ENCODE results near the gene ROBO1.
A peak's percentile ranks its signal among the peaks of the same experiment; 100 is the strongest.

The ROBO1 gene

DNA sequence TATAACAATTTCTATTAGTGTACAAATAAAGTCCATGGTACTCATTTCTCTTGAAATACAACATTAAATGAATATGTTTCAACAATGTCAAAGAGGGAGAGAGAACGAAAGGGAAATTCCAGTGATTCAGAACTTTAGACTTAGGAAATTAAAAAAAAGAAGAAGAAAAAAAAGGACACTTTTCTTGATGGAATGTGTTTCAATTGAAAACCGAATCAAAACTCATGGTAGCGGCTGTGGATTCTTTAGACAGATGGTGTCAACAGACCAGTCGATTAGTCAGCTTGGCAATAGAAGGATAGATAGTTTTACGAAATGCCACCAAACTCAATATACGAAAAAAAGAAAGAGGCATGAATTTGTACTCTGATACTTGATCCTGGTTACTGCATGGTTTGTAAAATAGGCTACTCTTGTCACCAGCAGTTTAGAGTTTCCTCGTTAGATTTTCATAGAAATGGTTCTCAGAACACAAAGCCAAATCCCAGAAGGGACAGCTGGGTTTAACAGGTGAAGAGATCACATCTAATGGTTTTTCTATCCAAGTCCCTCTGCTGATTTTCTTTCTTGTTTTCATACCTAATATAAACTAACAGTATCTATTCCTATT lies 793.5 kb downstream of the ROBO1 start:
- DNase-seq (ENCODE audit: low spot score): peak; percentile 18

- DNase-seq (ENCODE audit: low spot score): peak; percentile 18
Measured at GRCh38 chr3:78972617-78973301, 795.0 kb downstream of the ROBO1 start.

GRCh38 chr3:78970656-78971055 lies 797.1 kb downstream of the ROBO1 start:
- DNase-seq (ENCODE audit: low spot score): no peak

DNA sequence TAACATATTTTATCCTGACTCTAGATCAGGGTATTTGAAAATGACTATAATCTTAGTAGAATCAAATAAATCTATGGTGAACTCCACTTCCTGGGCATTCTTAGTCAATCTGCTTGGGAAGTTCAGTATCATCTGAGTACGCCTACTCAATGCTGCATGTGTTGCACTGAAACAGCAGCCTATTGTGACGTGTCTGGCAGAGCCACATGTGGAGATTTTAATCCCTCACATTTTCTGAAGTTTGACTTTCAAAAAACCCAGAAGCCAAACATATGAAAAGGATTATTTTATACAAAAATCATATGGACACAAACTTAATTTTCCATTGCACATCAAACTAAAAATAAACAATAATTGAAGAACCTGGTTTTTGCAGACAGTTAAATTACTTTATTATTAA lies 798.3 kb downstream of the ROBO1 start:
- no peak for DNase-seq (ENCODE audit: low spot score)

- DNase-seq (ENCODE audit: low spot score): no peak
Measured at GRCh38 chr3:78967061-78967460, 800.7 kb downstream of the ROBO1 start.

GRCh38 chr3:78963771-78964170 lies 804.0 kb downstream of the ROBO1 start:
- DNase-seq (ENCODE audit: low spot score): no peak

- no peak for DNase-seq (ENCODE audit: low spot score)
Measured at GRCh38 chr3:78957456-78957855, 810.3 kb downstream of the ROBO1 start.

DNA sequence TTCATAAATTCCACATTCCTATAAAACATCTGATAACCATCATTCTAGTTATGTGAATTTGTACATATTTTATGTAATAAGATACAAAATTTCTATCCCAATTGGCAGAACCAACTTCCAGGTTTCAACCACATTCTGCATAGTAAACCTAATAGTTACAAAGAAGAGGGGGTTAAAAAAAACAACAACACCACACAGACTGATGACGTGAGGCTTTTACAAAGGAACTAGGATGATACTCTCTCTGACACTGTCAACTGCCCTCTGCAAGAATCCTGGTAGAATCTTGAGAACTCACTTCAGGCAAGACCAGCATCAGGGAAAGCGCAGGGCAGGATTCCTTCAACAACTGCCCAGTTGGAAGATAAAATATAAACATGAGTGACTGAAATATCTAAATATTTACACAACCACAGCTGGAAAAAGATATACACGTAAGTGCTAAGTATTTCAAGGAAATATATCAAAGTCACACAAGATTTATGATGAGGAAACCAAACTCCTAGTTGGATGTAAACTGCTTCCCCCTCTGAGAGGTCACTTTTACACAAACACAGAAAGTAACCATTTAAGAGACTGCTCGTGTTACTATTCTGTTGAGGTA lies 816.4 kb downstream of the ROBO1 start:
- no peak for DNase-seq (ENCODE audit: low spot score)

- peak; percentile 5 for DNase-seq (ENCODE audit: low spot score)
Measured at GRCh38 chr3:78941587-78941986, 826.2 kb downstream of the ROBO1 start.

DNA sequence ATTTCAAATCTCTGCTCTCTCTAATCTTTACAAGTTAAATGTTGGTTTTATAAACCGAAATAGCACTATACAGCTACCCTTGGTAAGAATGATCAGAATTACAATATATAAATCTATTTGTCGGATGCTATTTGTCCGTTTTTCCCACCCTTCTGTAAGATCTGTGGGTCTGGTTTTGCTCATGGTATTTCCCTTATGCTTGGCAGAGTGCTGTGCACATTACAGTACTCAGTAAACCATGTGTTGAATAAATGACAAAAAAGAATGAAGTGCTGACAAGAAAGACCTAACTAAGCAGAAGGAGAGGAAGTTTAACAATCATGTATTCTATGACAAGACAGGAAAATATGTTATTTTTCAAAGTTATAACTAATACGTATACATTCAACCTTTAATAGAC lies 827.2 kb downstream of the ROBO1 start:
- DNase-seq (ENCODE audit: low spot score): no peak

DNA sequence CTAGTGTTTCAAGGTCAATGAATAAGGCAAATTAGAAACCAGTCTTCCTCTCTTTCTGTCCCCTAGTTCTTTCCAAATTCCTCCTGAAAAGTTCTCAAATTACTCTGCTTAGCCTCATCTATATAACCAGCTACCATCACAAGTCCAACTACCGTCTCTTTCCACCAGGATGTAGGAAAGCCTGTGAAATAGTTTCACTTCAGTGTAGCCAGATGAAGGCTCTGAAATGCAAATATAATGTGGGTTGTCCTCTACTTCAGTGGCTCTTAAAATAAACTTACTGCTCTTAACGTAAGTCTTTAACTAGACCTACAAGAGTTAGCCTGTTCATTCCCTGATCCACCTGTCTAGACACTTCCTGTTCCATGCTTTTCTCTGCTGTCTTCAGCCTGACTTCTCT lies 827.7 kb downstream of the ROBO1 start:
- DNase-seq (ENCODE audit: low spot score): no peak

DNA sequence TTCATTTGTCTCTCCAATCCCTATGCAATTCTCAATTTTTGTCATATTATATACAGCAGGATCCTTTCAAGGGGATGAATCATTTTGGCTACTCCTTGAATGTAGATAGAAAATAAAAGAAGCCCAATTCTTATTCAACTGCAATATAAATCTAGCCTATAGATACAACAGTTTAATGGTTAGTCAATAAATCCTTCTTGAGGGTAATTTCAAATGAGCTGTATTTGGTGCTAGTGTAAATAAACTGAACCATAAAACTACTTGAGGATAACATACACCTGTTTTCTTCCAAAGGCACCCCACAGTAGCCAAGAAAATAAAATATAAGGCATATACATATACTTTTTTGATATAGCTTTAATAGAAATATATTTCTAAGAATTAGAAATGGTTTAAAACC lies 830.3 kb downstream of the ROBO1 start:
- DNase-seq (ENCODE audit: low spot score): no peak

DNA sequence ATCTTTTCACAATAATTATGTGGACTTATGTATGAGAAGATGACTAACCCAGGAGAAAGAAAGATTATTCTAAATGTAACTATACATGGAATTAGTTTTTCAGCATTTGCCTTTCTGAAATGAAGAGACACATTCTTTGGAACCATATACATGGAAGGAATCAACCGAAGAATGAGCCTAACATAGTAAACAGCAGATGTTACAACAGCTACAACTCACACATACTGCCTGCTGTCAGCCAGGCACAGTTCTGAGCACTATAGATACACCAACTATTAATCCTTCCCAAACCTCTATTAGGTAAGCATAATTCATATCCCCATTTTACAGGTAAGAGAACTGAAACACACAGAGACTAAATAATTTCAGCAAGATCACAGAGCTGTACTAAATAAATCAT lies 840.0 kb downstream of the ROBO1 start:
- no peak for DNase-seq (ENCODE audit: low spot score)

GRCh38 chr3:78926523-78926922 lies 841.3 kb downstream of the ROBO1 start:
- DNase-seq (ENCODE audit: low spot score): no peak

GRCh38 chr3:78924711-78925110 lies 843.1 kb downstream of the ROBO1 start:
- DNase-seq (ENCODE audit: low spot score): no peak

DNA sequence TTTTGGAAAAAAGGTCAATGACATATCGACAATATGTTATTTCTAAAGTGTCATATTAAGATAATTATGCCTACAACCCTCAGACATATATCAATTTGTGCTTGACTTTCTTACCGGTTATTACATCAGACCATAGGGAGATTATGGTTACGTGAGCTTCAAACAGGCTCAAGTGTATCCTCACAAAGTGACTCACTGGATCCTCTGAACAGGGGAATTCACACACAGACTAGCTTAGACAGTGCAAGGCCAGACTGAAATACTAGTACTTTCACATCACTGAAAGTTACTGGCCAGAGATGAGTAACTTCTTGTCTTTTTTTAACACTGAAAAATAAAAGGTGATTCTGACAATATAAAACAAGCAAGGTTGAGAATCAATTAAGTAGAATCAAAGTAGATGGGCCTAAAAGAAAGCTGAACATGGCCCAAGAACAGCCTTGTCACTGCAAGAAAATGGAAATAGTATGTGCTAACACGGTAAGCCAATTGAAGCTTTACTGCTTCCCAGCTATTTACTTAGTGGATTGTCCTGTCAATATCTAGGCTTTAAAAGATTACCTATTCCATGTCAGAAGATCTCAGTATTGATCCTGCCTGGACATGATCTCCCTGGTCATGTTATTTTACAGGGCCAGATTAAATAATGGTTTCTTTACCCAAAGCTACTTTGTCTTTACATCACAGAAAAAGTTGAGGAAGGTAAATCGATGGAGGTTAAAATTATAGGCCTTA lies 848.6 kb downstream of the ROBO1 start:
- DNase-seq (ENCODE audit: low spot score): peak; percentile 28

- no peak for DNase-seq (ENCODE audit: low spot score)
Measured at GRCh38 chr3:78918361-78919020, 849.3 kb downstream of the ROBO1 start.

DNA sequence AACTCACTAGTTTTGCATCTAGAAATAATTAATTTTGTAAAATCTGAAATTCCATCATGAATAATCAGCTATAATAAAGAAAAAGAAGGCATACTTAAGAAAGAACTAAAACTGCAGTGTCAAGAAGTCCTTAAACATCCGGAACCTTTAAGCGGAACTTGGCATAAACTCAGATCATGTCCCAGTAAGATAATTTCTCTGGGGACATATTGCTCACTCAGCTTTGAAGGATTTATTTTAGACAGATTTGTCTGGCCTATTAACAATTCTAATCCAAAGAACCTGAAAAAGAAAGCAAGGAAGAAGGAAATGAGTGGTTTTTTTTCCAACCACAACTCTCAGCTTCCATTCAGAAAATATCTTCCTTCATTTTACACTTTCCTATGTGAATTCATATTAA lies 850.3 kb downstream of the ROBO1 start:
- DNase-seq (ENCODE audit: low spot score): no peak

- no peak for DNase-seq (ENCODE audit: low spot score)
Measured at GRCh38 chr3:78913711-78914110, 854.1 kb downstream of the ROBO1 start.

GRCh38 chr3:78912687-78913086 lies 855.1 kb downstream of the ROBO1 start:
- no peak for DNase-seq (ENCODE audit: low spot score)

GRCh38 chr3:78912259-78912658 lies 855.5 kb downstream of the ROBO1 start:
- no peak for DNase-seq (ENCODE audit: low spot score)

GRCh38 chr3:78911394-78911793 lies 856.4 kb downstream of the ROBO1 start:
- DNase-seq (ENCODE audit: low spot score): no peak
